ENCODE data around the gene LSM2.
"Not testable (repeated sequence)": the region's sequence is repeated elsewhere in the genome, so short reads cannot be mapped to it uniquely, and the experiment has no call there.

The LSM2 gene

GRCh38 chr6:31799781-31800180, 7.0 kb downstream of the LSM2 start:
- in situ Hi-C loops (cut with HindIII; ENCODE audit: low sequenced_read_pairs) = no loop called here
- no peak for TF ChIP-seq CTCF (IDR thresholded peaks at IDR 0.05; ENCODE audit: low read depth, low read length)
- no peak overlapping the region for H3K4me3 ChIP-seq (ENCODE audit: low read depth, low read length)
- DNase-seq (ENCODE audit: low read depth, low spot score) = no peak

- in situ Hi-C loops (cut with HindIII; ENCODE audit: low sequenced_read_pairs) = no loop called here
- no peak for TF ChIP-seq CTCF (IDR thresholded peaks at IDR 0.05; ENCODE audit: low read depth, low read length)
- H3K4me3 ChIP-seq (ENCODE audit: low read depth, low read length) = no peak overlapping the region
- no peak for DNase-seq (ENCODE audit: low read depth, low spot score)
Observed at GRCh38 chr6:31797588-31797987, 9.2 kb downstream of the LSM2 start.

GRCh38 chr6:31796993-31797385, 9.8 kb downstream of the LSM2 start:
- H3K4me3 ChIP-seq (ENCODE audit: low read depth, low read length) = no peak overlapping the region
- in situ Hi-C loops (cut with HindIII; ENCODE audit: low sequenced_read_pairs) = no loop called here
- DNase-seq (ENCODE audit: low read depth, low spot score) = no peak
- TF ChIP-seq CTCF (IDR thresholded peaks at IDR 0.05; ENCODE audit: low read depth, low read length) = no peak

- TF ChIP-seq CTCF (IDR thresholded peaks at IDR 0.05; ENCODE audit: low read depth, low read length) = peak; percentile 81
- peak; percentile 87 for DNase-seq (ENCODE audit: low read depth, low spot score)
- in situ Hi-C loops (cut with HindIII; ENCODE audit: low sequenced_read_pairs) = no loop called here
- peak within 1 kb of the TSS; percentile 69 for H3K4me3 ChIP-seq (ENCODE audit: low read depth, low read length)
Observed at GRCh38 chr6:31795616-31796298, 11.0 kb downstream of the LSM2 start, which contains the start of gene VARS1. TSS of gene VARS1 (minus strand) at chr6:31795752. CDS start at chr6:31795217, 535 bp downstream.

GRCh38 chr6:31794866-31795615, 11.7 kb downstream of the LSM2 start:
- no peak for TF ChIP-seq CTCF (IDR thresholded peaks at IDR 0.05; ENCODE audit: low read depth, low read length)
- H3K4me3 ChIP-seq (ENCODE audit: low read depth, low read length) = peak overlapping the region; percentile 69
- peak; percentile 55 for DNase-seq (ENCODE audit: low read depth, low spot score)
- in situ Hi-C loops (cut with HindIII; ENCODE audit: low sequenced_read_pairs) = no loop called here

- in situ Hi-C loops (cut with HindIII; ENCODE audit: low sequenced_read_pairs) = no loop called here
- H3K4me3 ChIP-seq (ENCODE audit: low read depth, low read length) = peak overlapping the region; percentile 69
- TF ChIP-seq CTCF (IDR thresholded peaks at IDR 0.05; ENCODE audit: low read depth, low read length) = no peak
- no peak for DNase-seq (ENCODE audit: low read depth, low spot score)
Observed at GRCh38 chr6:31794294-31794865, 12.4 kb downstream of the LSM2 start.

GRCh38 chr6:31793927-31794245, 12.9 kb downstream of the LSM2 start:
- DNase-seq (ENCODE audit: low read depth, low spot score); in situ Hi-C loops (cut with HindIII; ENCODE audit: low sequenced_read_pairs): not testable (repeated sequence)
- H3K4me3 ChIP-seq (ENCODE audit: low read depth, low read length) = peak overlapping the region; percentile 69
